KOPT-K1 (cell line): ENCODE results near the gene FMO4.
"Not testable (repeated sequence)": the region's sequence is repeated elsewhere in the genome, so short reads cannot be mapped to it uniquely, and the experiment has no call there.

Source experiments
- H3K27ac ChIP-seq: fragments of 200-600 bp; sonication (generic); 2 replicates; pipeline ENCODE4 v1.5.1; 2016; ENCODE audit warnings: antibody characterized with exemption, mild to moderate bottlenecking, low read depth, low read length; ENCODE audit not compliant: poor library complexity, severe bottlenecking
- H3K36me3 ChIP-seq: fragments of 200-600 bp; sonication (generic); 2 replicates; pipeline ENCODE4 v1.5.1; 2017; ENCODE audit warnings: antibody characterized with exemption, mild to moderate bottlenecking, low read length, moderate library complexity; ENCODE audit not compliant: insufficient read depth
- H3K9me3 ChIP-seq: fragments of 200-600 bp; sonication (generic); 2 replicates; pipeline ENCODE4 v1.5.1; 2017; ENCODE audit warnings: antibody characterized with exemption, low read length, mild to moderate bottlenecking; ENCODE audit not compliant: insufficient read depth, poor library complexity, severe bottlenecking

FMO4 gene

GRCh38 chr1:171313835-171314320 is at the start of gene FMO4:
Gene FMO4, plus strand, starts transcription at chr1:171314183. Its CDS starts 5,643 bp downstream, at chr1:171319826.
- Histone ChIP-seq H3K27ac (peak within 1 kb of the TSS; percentile 18), H3K9me3 (peaks cover under 1% of the 10 kb centered on the region), H3K36me3 (no peaks in the 10 kb centered on the region)

- Histone ChIP-seq H3K9me3 (no peaks in the 10 kb centered on the region), H3K27ac (no peak overlapping the region)
Observed at GRCh38 chr1:171265686-171266085, 48.3 kb upstream of the FMO4 start.

DNA sequence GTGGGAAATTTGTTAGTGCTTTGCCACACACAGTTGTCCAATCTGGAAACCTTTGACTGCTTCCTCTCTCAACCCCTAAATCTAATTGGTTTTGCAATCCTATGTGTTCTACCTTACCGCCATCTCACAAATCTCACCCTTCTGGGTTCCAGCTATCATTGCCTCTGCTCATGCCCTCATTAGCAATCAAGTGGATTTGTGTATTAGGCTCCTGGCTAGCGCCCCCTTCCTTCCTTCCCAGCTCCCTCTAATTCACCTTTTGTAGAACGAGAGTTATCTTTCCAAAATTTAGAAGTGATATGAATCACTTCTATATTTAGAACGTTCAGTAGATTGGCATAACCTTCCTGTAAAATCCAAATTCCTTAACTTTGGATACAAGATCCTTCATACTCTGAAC is 47.1 kb upstream of the FMO4 start:
- no peaks in the 10 kb centered on the region for H3K36me3 ChIP-seq
- no peak overlapping the region for H3K27ac ChIP-seq
- H3K9me3 ChIP-seq: no peaks in the 10 kb centered on the region

More at GRCh38 chr1:171265686-171266085, 48.3 kb upstream of the FMO4 start:
- H3K36me3 ChIP-seq: no peaks in the 10 kb centered on the region

DNA sequence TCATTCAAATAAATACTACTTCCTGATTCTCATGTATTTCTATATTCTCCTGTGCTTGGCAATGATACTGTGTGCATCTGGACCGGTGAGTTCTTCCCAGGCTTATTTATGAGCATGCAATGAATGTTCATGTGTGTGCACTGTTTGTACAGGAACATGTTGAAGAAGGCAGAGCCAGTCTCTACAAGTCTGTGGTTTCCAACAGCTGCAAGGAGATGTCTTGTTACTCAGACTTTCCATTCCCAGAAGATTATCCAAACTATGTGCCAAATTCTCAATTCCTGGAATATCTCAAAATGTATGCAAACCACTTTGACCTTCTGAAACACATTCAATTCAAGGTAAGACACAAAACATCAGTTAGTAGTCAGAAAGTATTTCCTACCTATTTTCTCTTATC is 46.6 kb upstream of the FMO4 start:
- Histone ChIP-seq H3K9me3 (no peaks in the 10 kb centered on the region), H3K27ac (no peak overlapping the region), H3K36me3 (no peaks in the 10 kb centered on the region)

DNA sequence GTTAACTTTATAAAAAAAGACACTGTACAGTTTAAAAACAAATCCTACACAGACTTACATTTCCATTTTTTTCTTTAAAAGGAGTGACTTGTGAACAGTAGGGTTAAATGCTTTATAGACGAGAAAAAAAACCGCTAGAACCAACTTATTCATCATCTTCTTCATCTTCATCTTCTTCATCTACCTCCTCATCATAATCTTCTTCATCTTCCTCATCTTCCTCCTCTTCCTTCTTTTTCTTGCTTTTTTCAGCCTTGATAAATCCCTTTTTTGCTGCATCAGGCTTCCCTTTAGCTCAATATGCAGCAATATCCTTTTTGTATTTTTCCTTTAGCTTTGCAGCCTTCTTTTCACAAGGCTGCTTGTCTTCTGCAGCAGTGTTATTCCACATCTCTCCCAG is 43.2 kb upstream of the FMO4 start:
- no peaks in the 10 kb centered on the region for H3K9me3 ChIP-seq
- no peaks in the 10 kb centered on the region for H3K36me3 ChIP-seq
- no peak overlapping the region for H3K27ac ChIP-seq

DNA sequence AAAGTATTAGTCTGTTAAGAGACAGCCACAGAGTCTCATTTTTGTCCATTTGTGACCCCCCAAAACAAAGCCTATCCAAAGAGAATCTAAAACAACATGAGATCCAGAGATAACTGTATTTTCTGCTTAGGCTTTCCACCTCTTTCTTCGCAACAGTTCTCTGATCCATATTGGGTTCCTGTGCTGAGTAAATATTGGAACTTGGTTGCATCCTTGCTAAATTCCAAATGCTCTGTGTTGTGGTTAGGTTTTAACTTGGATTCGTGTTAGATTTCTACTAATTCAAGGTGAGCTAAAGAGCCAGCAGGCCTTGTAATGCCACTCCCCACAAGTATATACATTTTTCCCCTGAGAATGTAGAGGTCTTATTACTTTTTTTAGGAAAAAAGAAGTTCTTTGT is 36.4 kb upstream of the FMO4 start:
- Histone ChIP-seq H3K27ac (no peak overlapping the region), H3K36me3 (no peaks in the 10 kb centered on the region), H3K9me3 (no peaks in the 10 kb centered on the region)

- H3K36me3 ChIP-seq: no peaks in the 10 kb centered on the region
- H3K27ac ChIP-seq: no peak overlapping the region
- H3K9me3 ChIP-seq: no peaks in the 10 kb centered on the region
Observed at GRCh38 chr1:171279234-171279633, 34.7 kb upstream of the FMO4 start.

- no peaks in the 10 kb centered on the region for H3K36me3 ChIP-seq
- no peak overlapping the region for H3K27ac ChIP-seq
- no peaks in the 10 kb centered on the region for H3K9me3 ChIP-seq
Observed at GRCh38 chr1:171279678-171280077, 34.3 kb upstream of the FMO4 start.

DNA sequence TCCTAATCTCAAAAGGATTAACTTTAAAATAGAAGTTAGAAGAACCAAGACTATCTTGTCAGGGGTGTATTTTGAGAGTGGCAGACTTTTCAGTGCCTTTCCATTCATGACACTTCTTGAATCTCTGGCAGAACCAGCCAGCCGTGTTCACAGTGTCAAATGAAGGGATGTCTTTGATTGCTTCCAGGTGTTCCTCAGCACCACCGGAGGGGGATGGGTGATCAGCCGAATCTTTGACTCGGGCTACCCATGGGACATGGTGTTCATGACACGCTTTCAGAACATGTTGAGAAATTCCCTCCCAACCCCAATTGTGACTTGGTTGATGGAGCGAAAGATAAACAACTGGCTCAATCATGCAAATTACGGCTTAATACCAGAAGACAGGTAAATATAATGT is 33.4 kb upstream of the FMO4 start:
- Histone ChIP-seq H3K27ac (no peak overlapping the region), H3K36me3 (no peaks in the 10 kb centered on the region), H3K9me3 (no peaks in the 10 kb centered on the region)

DNA sequence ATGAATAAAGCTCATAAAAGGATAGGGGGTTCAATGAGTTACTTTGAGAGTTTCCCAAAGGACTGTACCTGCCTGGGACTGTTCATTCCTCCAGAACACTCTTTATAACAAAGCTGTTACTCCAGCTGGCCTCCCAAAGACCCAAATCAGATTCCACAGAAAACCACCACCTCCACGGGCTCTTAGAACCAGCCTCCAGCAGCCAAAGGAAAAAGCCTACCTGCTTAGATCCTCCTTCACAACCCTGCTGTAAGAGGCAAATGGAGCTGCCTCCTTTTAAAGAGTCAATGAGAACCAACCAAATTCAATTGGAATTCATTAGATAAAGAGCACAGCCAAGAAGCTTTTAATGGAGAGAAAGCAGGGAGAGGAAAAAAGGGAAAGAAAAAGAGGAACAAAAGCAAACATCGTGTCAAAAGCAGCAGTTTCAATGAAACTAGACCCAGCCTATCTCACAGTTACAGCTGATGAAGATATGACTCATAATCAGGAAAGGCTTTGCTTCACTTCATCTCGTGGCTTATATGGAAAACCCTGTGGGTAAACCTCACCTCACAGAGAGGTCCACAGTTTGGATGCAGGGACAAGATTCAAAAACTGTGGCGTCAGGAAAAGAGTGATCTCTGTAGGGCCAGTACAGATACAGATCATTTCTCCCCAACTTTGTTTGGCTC is 27.8 kb upstream of the FMO4 start:
- Histone ChIP-seq H3K36me3 (no peaks in the 10 kb centered on the region), H3K9me3 (no peaks in the 10 kb centered on the region), H3K27ac (no peak overlapping the region)

- H3K9me3 ChIP-seq: no peaks in the 10 kb centered on the region
- no peaks in the 10 kb centered on the region for H3K36me3 ChIP-seq
- no peak overlapping the region for H3K27ac ChIP-seq
Observed at GRCh38 chr1:171290621-171291020, 23.4 kb upstream of the FMO4 start.

GRCh38 chr1:171292799-171293198 is 21.2 kb upstream of the FMO4 start:
- Histone ChIP-seq H3K27ac (no peak overlapping the region), H3K36me3 (no peaks in the 10 kb centered on the region), H3K9me3 (no peaks in the 10 kb centered on the region)

DNA sequence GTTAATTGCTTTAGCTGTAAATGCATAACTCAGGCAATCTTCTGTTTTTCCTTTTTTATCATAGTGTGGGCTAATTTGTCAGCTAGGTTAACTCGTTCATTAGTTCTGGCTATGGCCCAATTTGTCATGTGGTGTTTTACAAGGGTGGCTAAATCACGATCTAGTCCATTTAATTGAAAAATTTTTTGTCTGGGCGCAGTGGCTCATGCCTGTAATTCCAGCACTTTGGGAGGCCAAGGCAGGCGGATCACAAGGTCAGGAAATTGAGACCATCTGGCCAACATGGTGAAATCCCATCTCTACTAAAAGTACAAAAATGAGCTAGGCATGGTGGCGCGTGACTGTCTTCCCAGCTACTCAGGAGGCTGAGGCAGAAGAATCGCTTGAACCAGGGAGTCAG is 18.6 kb upstream of the FMO4 start:
- not testable (repeated sequence) for H3K36me3 ChIP-seq, H3K27ac ChIP-seq

DNA sequence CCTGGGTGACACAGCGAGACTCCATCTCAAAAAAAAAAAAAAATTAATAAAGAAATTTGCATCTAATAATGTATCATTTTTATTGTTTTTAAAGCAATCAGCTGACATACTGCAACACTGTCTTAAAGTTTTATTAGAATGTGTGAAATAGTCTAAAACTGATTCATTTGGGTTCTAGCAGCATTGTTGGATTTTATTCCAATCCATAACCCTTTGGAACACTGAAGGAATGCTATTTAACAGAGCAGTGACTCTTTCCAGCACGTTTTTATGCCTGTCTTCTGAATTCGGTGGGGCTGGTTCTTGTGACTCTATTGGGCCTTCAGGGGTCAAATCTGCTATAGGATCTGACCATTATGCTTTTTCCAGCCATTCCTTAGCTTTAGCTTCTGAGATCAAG is 18.2 kb upstream of the FMO4 start:
- Histone ChIP-seq H3K36me3 (no peaks in the 10 kb centered on the region), H3K9me3 (peaks cover 18% of the 10 kb centered on the region), H3K27ac (no peak overlapping the region)

More for the DNA sequence above, 18.6 kb upstream of the FMO4 start:
- peaks cover 14% of the 10 kb centered on the region for H3K9me3 ChIP-seq

- Histone ChIP-seq H3K9me3 (peaks cover 24% of the 10 kb centered on the region), H3K27ac (no peak overlapping the region), H3K36me3 (no peaks in the 10 kb centered on the region)
Observed at GRCh38 chr1:171296897-171297296, 17.1 kb upstream of the FMO4 start.

GRCh38 chr1:171298696-171299095 is 15.3 kb upstream of the FMO4 start:
- H3K9me3 ChIP-seq: peaks cover 24% of the 10 kb centered on the region
- no peaks in the 10 kb centered on the region for H3K36me3 ChIP-seq
- no peak overlapping the region for H3K27ac ChIP-seq
